DND-41 (cell line): ENCODE measurements around the gene SHANK1.

Experiments
- ATAC-seq: fragments of 200-7000 bp; cut with Tn5 transposase; 3 replicates; pipeline ENCODE4 v1.9.1; 2021; ENCODE audit warnings: low read depth; ENCODE audit not compliant: insufficient read depth
- DNase-seq: peaks from one replicate; pipeline ENCODE4 v3.0.0-alpha.2; 2020
- H2AFZ ChIP-seq: 2 replicates; pipeline ENCODE4 v1.6.0; 2012; ENCODE audit warnings: low read depth, low read length
- H3K27ac ChIP-seq: 2 replicates; pipeline ENCODE4 v1.5.1; 2012; ENCODE audit warnings: low read length, inconsistent platforms
- H3K27me3 ChIP-seq: fragments of 200-600 bp; sonication (generic); 2 replicates; pipeline ENCODE4 v1.6.0; 2012; ENCODE audit warnings: low read length, mild to moderate bottlenecking, inconsistent platforms; ENCODE audit not compliant: insufficient read depth, poor library complexity
- H3K36me3 ChIP-seq: 2 replicates; pipeline ENCODE4 v1.5.1; 2012; ENCODE audit warnings: low read length, inconsistent platforms; ENCODE audit not compliant: insufficient read depth
- H3K4me1 ChIP-seq: 2 replicates; pipeline ENCODE4 v1.5.1; 2012; ENCODE audit warnings: mild to moderate bottlenecking, low read length; ENCODE audit not compliant: insufficient read depth
- H3K4me2 ChIP-seq: 2 replicates; pipeline ENCODE4 v1.6.0; 2012; ENCODE audit warnings: mild to moderate bottlenecking, moderate library complexity, low read length, inconsistent platforms; ENCODE audit not compliant: insufficient read depth
- H3K4me3 ChIP-seq, 2 experiments: fragments of 200-600 bp in 1 of 2; shearing (Covaris generic) in 1 of 2; 2 replicates each; pipeline ENCODE4 v1.5.1; 2012 to 2016; ENCODE audit warnings: inconsistent platforms in 2 of 2, low read length in 2 of 2, mild to moderate bottlenecking in 2 of 2, low read depth in 1 of 2, moderate library complexity in 1 of 2
- H3K79me2 ChIP-seq: 2 replicates; pipeline ENCODE4 v1.6.0; 2012; ENCODE audit warnings: low read length, inconsistent platforms; ENCODE audit not compliant: insufficient read depth
- H3K9ac ChIP-seq: 2 replicates; pipeline ENCODE4 v1.6.0; 2012; ENCODE audit warnings: low read depth, mild to moderate bottlenecking, inconsistent platforms, low read length, moderate library complexity
- H3K9me3 ChIP-seq: 2 replicates; pipeline ENCODE4 v1.5.1; 2012; ENCODE audit warnings: low read length, moderate library complexity, mild to moderate bottlenecking, inconsistent platforms; ENCODE audit not compliant: insufficient read depth, severe bottlenecking
- H4K20me1 ChIP-seq: 2 replicates; pipeline ENCODE4 v1.6.0; 2012; ENCODE audit warnings: low read length; ENCODE audit not compliant: insufficient read depth
- EZH2 ChIP-seq: IDR thresholded peaks from 3 replicates; pipeline ENCODE4 v1.6.1; 2012; ENCODE audit warnings: borderline replicate concordance, low read depth, mild to moderate bottlenecking, moderate library complexity, low read length, inconsistent platforms; ENCODE audit not compliant: severe bottlenecking
- TF ChIP-seq, protein P1 (sequence below): IDR thresholded peaks from 2 replicates; pipeline ENCODE4 v1.5.1; 2012; ENCODE audit warnings: borderline replicate concordance, low read length, moderate library complexity, mild to moderate bottlenecking; ENCODE audit not compliant: poor library complexity, severe bottlenecking; ENCODE audit errors: extremely low read depth

The SHANK1 gene

DNA sequence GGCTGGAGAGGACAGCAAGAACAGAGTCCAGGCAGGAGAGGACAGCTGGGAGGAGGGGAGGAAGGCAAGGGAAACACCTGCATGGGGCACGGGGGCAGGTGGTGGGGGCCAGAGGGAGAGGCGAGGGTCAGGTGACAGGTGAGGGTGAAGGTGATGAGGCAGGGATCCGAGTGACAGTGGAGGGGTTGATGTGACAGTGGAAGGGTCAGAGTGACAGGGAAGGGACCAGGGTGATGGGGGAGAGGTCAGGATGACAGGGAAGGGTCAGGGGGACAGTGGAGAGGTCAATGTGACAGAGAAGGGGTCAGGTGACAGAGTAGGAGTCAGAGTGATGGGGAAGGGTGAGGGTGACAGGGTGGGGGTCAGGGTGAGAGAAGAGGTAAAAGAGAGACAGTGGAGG, 41.3 kb downstream of the SHANK1 start:
- ATAC-seq (no peak), DNase-seq (no peak)
- Histone ChIP-seq H3K79me2 (no peaks in the 10 kb centered on the region), H4K20me1 (no peaks in the 10 kb centered on the region), H3K4me1 (no peaks in the 10 kb centered on the region), H3K36me3 (no peaks in the 10 kb centered on the region), H3K9ac (no peak overlapping the region), H3K4me2 (no peak overlapping the region), H3K27me3 (no peaks in the 10 kb centered on the region), H3K4me3 (no peak overlapping the region), H2AFZ (no peak overlapping the region), H3K9me3 (no peaks in the 10 kb centered on the region), H3K27ac (no peak overlapping the region)
- TF ChIP-seq, protein P1, sequence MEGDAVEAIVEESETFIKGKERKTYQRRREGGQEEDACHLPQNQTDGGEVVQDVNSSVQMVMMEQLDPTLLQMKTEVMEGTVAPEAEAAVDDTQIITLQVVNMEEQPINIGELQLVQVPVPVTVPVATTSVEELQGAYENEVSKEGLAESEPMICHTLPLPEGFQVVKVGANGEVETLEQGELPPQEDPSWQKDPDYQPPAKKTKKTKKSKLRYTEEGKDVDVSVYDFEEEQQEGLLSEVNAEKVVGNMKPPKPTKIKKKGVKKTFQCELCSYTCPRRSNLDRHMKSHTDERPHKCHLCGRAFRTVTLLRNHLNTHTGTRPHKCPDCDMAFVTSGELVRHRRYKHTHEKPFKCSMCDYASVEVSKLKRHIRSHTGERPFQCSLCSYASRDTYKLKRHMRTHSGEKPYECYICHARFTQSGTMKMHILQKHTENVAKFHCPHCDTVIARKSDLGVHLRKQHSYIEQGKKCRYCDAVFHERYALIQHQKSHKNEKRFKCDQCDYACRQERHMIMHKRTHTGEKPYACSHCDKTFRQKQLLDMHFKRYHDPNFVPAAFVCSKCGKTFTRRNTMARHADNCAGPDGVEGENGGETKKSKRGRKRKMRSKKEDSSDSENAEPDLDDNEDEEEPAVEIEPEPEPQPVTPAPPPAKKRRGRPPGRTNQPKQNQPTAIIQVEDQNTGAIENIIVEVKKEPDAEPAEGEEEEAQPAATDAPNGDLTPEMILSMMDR: no peak
- no peak for TF ChIP-seq EZH2

DNA sequence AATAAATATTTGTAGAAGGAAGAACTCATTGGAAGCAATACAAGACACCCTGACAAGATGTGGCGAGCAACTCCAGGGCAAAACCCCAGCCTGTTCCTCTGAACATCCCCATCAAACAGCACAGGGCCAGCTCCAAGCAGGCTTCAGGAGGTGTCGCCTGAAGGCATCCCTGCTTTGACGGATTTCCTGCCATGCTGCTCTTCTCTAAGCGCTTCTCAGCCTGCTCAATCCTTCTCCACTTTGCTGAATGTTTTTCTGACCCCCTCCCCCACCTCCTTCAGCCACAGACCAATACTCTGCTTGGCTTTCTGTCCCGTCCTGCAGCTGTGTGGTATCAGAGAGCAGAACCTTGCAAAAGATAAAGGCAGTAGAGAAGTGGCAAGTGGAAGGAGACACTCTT, 42.0 kb downstream of the SHANK1 start:
- Histone ChIP-seq H3K27me3 (no peaks in the 10 kb centered on the region), H3K27ac (no peak overlapping the region)

DNA sequence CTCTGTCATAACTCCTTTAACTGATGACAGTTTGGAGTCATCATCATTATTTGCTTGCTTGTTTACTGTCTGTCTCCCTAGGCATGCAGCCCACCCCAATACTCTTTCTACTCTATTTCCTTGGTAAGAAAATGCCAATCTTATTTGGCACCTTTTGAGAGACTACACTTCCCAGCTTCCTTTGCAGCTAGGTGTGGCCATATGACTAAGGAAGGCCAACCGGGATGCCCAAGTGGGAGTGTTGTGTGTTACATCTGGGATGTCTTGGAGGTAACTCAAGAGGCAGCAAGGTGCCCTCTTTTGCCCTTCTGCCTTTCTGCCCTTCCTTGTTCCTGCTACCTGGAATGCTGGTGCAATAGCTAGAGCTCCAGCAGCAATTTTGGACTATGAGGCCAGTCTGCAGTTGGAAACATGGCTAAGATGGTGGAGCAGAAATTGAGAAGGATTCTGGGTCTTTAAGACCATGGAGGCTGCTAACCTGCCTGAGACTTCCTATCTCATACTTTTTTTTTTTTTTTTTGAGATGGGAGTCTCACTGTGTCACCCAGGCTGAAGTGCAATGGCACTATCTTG, 42.9 kb downstream of the SHANK1 start:
- Histone ChIP-seq H3K27me3 (no peaks in the 10 kb centered on the region), H4K20me1 (no peaks in the 10 kb centered on the region), H3K4me2 (no peak overlapping the region), H3K4me3 (no peak overlapping the region), H3K9ac (no peak overlapping the region), H3K9me3 (no peaks in the 10 kb centered on the region), H3K4me1 (no peaks in the 10 kb centered on the region), H3K36me3 (no peaks in the 10 kb centered on the region), H3K27ac (no peak overlapping the region), H2AFZ (no peak overlapping the region), H3K79me2 (no peaks in the 10 kb centered on the region)
- DNase-seq (no peak), ATAC-seq (no peak)
- TF ChIP-seq, protein P1: no peak
- no peak for TF ChIP-seq EZH2

More for the DNA sequence above, 42.0 kb downstream of the SHANK1 start:
- H3K9me3 ChIP-seq: no peaks in the 10 kb centered on the region
- no peaks in the 10 kb centered on the region for H4K20me1 ChIP-seq
- no peaks in the 10 kb centered on the region for H3K36me3 ChIP-seq
- TF ChIP-seq EZH2: no peak
- TF ChIP-seq, protein P1: no peak
- H3K9ac ChIP-seq: no peak overlapping the region
- no peaks in the 10 kb centered on the region for H3K79me2 ChIP-seq
- DNase-seq: no peak
- H3K4me2 ChIP-seq: no peak overlapping the region
- no peak overlapping the region for H2AFZ ChIP-seq
- no peaks in the 10 kb centered on the region for H3K4me1 ChIP-seq
- H3K4me3 ChIP-seq: no peak overlapping the region
- ATAC-seq: no peak
